ENCODE results near the gene PIGR.

DNA sequence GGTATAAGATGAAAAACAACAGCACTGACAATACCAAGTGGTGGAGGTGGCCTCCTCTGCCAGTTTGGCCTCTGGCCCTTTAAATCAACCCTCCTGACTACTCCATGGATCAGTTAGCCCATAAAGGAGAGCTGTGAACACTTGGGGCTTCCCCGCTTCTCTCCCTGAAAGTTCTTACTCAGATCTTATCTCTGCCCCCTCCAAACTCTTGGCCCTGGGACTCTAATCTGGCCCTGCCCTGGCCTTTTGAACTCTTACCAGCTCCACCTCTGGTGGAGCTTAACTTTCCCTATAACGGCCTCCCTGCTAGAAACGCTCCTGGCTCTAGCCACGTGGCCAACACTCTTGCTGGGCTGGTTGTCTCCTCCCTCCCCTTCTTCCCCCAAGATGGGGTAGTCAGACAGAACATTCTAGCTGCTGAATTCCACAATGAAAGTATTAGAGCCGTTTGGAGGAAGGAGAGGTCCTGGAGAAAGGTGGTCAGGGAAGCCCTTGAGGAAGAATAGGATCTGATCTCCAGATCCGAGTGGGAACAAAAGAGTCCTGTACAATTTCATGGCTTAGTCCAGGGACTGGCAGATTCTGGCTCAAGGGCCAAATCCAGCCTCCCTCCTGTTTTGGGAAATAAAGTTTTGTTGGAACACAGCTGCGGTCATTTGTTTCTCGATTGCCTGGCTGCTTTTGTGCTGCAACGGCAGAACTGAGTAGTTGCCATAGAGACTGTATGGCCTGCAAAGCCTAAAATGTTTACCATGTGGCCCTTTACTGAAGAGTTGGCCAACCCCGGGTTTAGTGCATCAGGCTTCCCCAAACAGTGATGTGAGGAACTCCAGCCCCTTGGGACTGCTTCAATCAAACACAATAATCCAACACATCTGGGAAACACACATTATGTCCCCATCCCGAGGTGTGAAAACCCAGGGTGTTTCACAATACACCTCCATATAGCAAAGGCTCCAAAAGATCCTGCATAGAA, 9.5 kb upstream of the PIGR start:
- TF ChIP-seq, protein P1, sequence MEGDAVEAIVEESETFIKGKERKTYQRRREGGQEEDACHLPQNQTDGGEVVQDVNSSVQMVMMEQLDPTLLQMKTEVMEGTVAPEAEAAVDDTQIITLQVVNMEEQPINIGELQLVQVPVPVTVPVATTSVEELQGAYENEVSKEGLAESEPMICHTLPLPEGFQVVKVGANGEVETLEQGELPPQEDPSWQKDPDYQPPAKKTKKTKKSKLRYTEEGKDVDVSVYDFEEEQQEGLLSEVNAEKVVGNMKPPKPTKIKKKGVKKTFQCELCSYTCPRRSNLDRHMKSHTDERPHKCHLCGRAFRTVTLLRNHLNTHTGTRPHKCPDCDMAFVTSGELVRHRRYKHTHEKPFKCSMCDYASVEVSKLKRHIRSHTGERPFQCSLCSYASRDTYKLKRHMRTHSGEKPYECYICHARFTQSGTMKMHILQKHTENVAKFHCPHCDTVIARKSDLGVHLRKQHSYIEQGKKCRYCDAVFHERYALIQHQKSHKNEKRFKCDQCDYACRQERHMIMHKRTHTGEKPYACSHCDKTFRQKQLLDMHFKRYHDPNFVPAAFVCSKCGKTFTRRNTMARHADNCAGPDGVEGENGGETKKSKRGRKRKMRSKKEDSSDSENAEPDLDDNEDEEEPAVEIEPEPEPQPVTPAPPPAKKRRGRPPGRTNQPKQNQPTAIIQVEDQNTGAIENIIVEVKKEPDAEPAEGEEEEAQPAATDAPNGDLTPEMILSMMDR (IDR thresholded peaks at IDR 0.05; ENCODE audit: borderline replicate concordance, extremely low read depth, low read length, poor library complexity, severe bottlenecking), result no peak
- TF ChIP-seq EZH2 (IDR thresholded peaks at IDR 0.05; ENCODE audit: borderline replicate concordance, low read depth, low read length, severe bottlenecking), result no peak

Measured in DND-41 (cell line).